GM12878 (cell line): ENCODE measurements around the gene ARTN. TPM values are rescaled to one million over a fixed set of nuclear protein-coding genes. Genes with fewer than 3 reads are reported as not detected.

ENCODE experiments used
- BACH1 ChIP-seq: fragments of 450-650 bp; IDR thresholded peaks from 2 replicates; pipeline ENCODE4 v1.6.1; 2017; ENCODE audit warnings: mild to moderate bottlenecking, borderline replicate concordance
- BHLHE40 ChIP-seq, 2 experiments: fragments of 450-650 bp in 1 of 2; IDR thresholded peaks; 2 replicates each; pipeline ENCODE4 v1.6.1; 2011 to 2017; ENCODE audit warnings: low read depth in 2 of 2, borderline replicate concordance in 1 of 2, improper control_type of control experiment in 1 of 2, low read length in 1 of 2, mild to moderate bottlenecking in 1 of 2
- BRCA1 ChIP-seq: IDR thresholded peaks from 2 replicates; pipeline ENCODE4 v1.6.1; 2011; ENCODE audit warnings: low read depth, low read length, improper control_type of control experiment
- CHD2 ChIP-seq: IDR thresholded peaks from 2 replicates; pipeline ENCODE4 v1.6.1; 2011; ENCODE audit warnings: low read depth, low read length, improper control_type of control experiment, borderline replicate concordance
- CREB1 ChIP-seq: IDR thresholded peaks from 2 replicates; pipeline ENCODE4 v1.6.1; 2012; ENCODE audit warnings: low read depth, mild to moderate bottlenecking, inconsistent platforms
- EGR1 ChIP-seq, 2 experiments: IDR thresholded peaks; 1 replicate in 1 of 2; 2 replicates in 1 of 2; pipeline ENCODE4 v1.6.1; 2011 to 2012; ENCODE audit warnings: low read depth in 2 of 2, low read length in 2 of 2, borderline replicate concordance in 1 of 2, mild to moderate bottlenecking in 1 of 2, moderate library complexity in 1 of 2
- IKZF2 ChIP-seq, 2 experiments: fragments of 450-650 bp; IDR thresholded peaks; 2 replicates each; pipeline ENCODE4 v1.6.1; 2017; ENCODE audit warnings: mild to moderate bottlenecking in 2 of 2, moderate library complexity in 2 of 2
- MYB ChIP-seq: fragments of 150-350 bp; IDR thresholded peaks from 2 replicates; pipeline ENCODE4 v1.6.1; 2014; ENCODE audit warnings: mild to moderate bottlenecking, low read depth, low read length, borderline replicate concordance
- MYC ChIP-seq: IDR thresholded peaks from 2 replicates; pipeline ENCODE4 v1.6.1; 2011; ENCODE audit warnings: mild to moderate bottlenecking, low read length, moderate library complexity, inconsistent platforms; ENCODE audit not compliant: insufficient read depth, insufficient replicate concordance, insufficient read length, severe bottlenecking
- NR2C1 ChIP-seq: fragments of 450-650 bp; IDR thresholded peaks from 2 replicates; pipeline ENCODE4 v1.6.1; 2017; ENCODE audit warnings: antibody characterized with exemption, mild to moderate bottlenecking, moderate library complexity
- POLR2A ChIP-seq: IDR thresholded peaks from 2 replicates; pipeline ENCODE4 v1.6.1; 2011; ENCODE audit warnings: low read depth, mild to moderate bottlenecking, low read length
- POLR2AphosphoS2 ChIP-seq: IDR thresholded peaks from 2 replicates; pipeline ENCODE4 v1.6.1; 2011; ENCODE audit warnings: low read depth, mild to moderate bottlenecking, low read length, improper control_type of control experiment, moderate library complexity
- POLR2AphosphoS5 ChIP-seq: IDR thresholded peaks from 2 replicates; pipeline ENCODE4 v1.6.1; 2011; ENCODE audit warnings: mild to moderate bottlenecking, low read length, inconsistent platforms
- RELA ChIP-seq: fragments of 450-650 bp; IDR thresholded peaks from 2 replicates; pipeline ENCODE4 v1.8.0; 2014; ENCODE audit warnings: borderline replicate concordance; ENCODE audit not compliant: partially characterized antibody
- SMARCA5 ChIP-seq: fragments of 450-650 bp; IDR thresholded peaks from 2 replicates; pipeline ENCODE4 v1.6.1; 2017; ENCODE audit warnings: mild to moderate bottlenecking
- SMC3 ChIP-seq: IDR thresholded peaks from 2 replicates; pipeline ENCODE4 v1.6.1; 2011; ENCODE audit warnings: low read length, improper control_type of control experiment, borderline replicate concordance
- polyA plus RNA-seq, 11 experiments: library from polyadenylated mRNA; depleted of rRNA in 4 of 11; unstranded in 6 of 11; stranded (reverse) in 5 of 11; fragments of >200 nt; fragmentation: Nextera tagmentation in 4 of 11; fragmentation: Illumina TruSeq in 1 of 11; extraction: Ambion mirVana in 4 of 11; extraction: Trizol in 1 of 11; gene quantifications; 1 replicate in 1 of 11; 2 replicates in 10 of 11; pipeline versions ENCODE4 v1.2.1 to v1.2.3, GENCODE V29; 2011 to 2016; ENCODE audit warnings: inconsistent platforms in 2 of 11, missing spikeins in 2 of 11, low read depth in 1 of 11
- total RNA-seq, 4 experiments: library from RNA; depleted of rRNA in 3 of 4; stranded (reverse); fragments of >200 nt in 3 of 4; fragmentation: Illumina TruSeq in 1 of 4; extraction: Trizol in 1 of 4; gene quantifications; 2 replicates each; pipeline versions ENCODE4 v1.2.1 to v1.2.3, GENCODE V29; 2013 to 2021
- TF ChIP-seq, protein P1 (sequence below): IDR thresholded peaks from 2 replicates; pipeline ENCODE4 v1.6.1; 2011; ENCODE audit warnings: low read depth, low read length, improper control_type of control experiment, borderline replicate concordance
- TF ChIP-seq, protein P2 (sequence below): fragments of 450-650 bp; IDR thresholded peaks from 2 replicates; pipeline ENCODE4 v1.6.1; 2016; ENCODE audit warnings: mild to moderate bottlenecking
- TF ChIP-seq, protein P3 (sequence below): fragments of 450-650 bp; IDR thresholded peaks from 2 replicates; pipeline ENCODE4 v1.6.1; 2017; ENCODE audit warnings: mild to moderate bottlenecking, moderate library complexity
- TF ChIP-seq, protein P4 (sequence below): fragments of 150-350 bp; IDR thresholded peaks from 2 replicates; pipeline ENCODE4 v1.6.1; 2016; ENCODE audit warnings: low read depth, low read length

Gene ARTN
- total and polyA plus RNA-seq, 10 of the 15 experiments (the other 5 are each of a cell fraction or from before 2014, with no cell fraction given) = 0.06 to 2.1 (median 0.34) TPM; not detected in 1

DNA sequence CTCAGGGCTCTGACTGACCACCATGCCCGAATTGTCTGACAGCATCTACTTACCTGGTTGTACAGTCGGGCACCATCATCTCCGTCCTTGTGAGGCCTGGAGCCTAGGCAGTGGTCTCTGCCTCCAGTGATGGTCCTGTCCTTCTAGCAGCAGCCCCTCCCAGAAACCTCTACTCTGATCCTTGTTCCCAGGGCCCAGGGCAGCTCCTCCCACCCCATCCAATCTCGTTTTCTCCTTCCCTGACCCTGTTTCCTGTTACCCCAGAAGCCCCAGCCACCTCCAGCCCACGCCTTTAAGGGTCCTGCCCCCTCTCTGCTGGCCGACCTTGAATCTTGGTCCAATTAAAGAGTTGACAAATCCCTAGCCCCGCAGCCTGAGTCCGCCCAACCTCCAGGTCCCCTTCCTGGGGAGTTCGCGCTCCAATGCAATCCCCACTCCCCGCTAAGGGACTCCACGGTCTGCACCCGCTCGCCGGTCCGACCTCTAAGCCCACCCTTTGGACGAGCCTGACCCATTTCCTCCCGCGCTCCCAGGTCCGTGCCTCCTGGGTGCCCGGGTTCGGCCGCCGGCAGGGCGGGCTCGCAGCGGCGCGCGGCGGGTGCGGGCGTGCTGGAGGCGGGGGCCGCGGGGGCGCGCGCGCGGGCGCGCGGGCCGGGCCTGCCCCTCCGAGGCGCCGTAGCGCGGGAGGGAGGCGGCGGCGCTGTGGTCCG, 45.1 kb downstream of the ARTN start, which contains the start of gene B4GALT2 (continued):
- TF ChIP-seq BHLHE40 (IDR thresholded peaks at IDR 0.05; ENCODE audit: borderline replicate concordance in 1 of 2, low read depth in 2 of 2, low read length in 1 of 2) (peak in 1 of 2 experiments; percentile 18; a peak in 1 of 4 replicates), POLR2A (peak; percentile 71), BRCA1 (no peak), POLR2AphosphoS5 (peak; percentile 63; the same call in 1 of the 2 replicates), NR2C1 (no peak), IKZF2 (IDR thresholded peaks at IDR 0.05) (no peak), EGR1 (IDR thresholded peaks at IDR 0.05; ENCODE audit: borderline replicate concordance in 1 of 2, low read depth in 2 of 2, low read length in 2 of 2) (peak in 1 of 2 experiments; percentile 45; a peak in 1 of 3 replicates), CREB1 (no peak), MYC (no peak), POLR2AphosphoS2 (peak; percentile 28; the same call in 1 of the 2 replicates), BACH1 (0 out of 2 replicates have a peak, but pooled peaks have one; percentile 36), SMC3 (no peak), RELA (no peak), MYB (no peak), CHD2 (0 out of 2 replicates have a peak, but pooled peaks have one; percentile 15), SMARCA5 (no peak)
- TF ChIP-seq, protein P1, sequence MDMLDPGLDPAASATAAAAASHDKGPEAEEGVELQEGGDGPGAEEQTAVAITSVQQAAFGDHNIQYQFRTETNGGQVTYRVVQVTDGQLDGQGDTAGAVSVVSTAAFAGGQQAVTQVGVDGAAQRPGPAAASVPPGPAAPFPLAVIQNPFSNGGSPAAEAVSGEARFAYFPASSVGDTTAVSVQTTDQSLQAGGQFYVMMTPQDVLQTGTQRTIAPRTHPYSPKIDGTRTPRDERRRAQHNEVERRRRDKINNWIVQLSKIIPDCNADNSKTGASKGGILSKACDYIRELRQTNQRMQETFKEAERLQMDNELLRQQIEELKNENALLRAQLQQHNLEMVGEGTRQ = no peak
- TF ChIP-seq, protein P2, sequence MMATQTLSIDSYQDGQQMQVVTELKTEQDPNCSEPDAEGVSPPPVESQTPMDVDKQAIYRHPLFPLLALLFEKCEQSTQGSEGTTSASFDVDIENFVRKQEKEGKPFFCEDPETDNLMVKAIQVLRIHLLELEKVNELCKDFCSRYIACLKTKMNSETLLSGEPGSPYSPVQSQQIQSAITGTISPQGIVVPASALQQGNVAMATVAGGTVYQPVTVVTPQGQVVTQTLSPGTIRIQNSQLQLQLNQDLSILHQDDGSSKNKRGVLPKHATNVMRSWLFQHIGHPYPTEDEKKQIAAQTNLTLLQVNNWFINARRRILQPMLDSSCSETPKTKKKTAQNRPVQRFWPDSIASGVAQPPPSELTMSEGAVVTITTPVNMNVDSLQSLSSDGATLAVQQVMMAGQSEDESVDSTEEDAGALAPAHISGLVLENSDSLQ = no peak
- TF ChIP-seq, protein P3, sequence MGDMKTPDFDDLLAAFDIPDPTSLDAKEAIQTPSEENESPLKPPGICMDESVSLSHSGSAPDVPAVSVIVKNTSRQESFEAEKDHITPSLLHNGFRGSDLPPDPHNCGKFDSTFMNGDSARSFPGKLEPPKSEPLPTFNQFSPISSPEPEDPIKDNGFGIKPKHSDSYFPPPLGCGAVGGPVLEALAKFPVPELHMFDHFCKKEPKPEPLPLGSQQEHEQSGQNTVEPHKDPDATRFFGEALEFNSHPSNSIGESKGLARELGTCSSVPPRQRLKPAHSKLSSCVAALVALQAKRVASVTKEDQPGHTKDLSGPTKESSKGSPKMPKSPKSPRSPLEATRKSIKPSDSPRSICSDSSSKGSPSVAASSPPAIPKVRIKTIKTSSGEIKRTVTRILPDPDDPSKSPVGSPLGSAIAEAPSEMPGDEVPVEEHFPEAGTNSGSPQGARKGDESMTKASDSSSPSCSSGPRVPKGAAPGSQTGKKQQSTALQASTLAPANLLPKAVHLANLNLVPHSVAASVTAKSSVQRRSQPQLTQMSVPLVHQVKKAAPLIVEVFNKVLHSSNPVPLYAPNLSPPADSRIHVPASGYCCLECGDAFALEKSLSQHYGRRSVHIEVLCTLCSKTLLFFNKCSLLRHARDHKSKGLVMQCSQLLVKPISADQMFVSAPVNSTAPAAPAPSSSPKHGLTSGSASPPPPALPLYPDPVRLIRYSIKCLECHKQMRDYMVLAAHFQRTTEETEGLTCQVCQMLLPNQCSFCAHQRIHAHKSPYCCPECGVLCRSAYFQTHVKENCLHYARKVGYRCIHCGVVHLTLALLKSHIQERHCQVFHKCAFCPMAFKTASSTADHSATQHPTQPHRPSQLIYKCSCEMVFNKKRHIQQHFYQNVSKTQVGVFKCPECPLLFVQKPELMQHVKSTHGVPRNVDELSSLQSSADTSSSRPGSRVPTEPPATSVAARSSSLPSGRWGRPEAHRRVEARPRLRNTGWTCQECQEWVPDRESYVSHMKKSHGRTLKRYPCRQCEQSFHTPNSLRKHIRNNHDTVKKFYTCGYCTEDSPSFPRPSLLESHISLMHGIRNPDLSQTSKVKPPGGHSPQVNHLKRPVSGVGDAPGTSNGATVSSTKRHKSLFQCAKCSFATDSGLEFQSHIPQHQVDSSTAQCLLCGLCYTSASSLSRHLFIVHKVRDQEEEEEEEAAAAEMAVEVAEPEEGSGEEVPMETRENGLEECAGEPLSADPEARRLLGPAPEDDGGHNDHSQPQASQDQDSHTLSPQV = no peak
- TF ChIP-seq, protein P4, sequence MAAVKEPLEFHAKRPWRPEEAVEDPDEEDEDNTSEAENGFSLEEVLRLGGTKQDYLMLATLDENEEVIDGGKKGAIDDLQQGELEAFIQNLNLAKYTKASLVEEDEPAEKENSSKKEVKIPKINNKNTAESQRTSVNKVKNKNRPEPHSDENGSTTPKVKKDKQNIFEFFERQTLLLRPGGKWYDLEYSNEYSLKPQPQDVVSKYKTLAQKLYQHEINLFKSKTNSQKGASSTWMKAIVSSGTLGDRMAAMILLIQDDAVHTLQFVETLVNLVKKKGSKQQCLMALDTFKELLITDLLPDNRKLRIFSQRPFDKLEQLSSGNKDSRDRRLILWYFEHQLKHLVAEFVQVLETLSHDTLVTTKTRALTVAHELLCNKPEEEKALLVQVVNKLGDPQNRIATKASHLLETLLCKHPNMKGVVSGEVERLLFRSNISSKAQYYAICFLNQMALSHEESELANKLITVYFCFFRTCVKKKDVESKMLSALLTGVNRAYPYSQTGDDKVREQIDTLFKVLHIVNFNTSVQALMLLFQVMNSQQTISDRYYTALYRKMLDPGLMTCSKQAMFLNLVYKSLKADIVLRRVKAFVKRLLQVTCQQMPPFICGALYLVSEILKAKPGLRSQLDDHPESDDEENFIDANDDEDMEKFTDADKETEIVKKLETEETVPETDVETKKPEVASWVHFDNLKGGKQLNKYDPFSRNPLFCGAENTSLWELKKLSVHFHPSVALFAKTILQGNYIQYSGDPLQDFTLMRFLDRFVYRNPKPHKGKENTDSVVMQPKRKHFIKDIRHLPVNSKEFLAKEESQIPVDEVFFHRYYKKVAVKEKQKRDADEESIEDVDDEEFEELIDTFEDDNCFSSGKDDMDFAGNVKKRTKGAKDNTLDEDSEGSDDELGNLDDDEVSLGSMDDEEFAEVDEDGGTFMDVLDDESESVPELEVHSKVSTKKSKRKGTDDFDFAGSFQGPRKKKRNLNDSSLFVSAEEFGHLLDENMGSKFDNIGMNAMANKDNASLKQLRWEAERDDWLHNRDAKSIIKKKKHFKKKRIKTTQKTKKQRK = no peak
